ENCODE data around the gene SH3RF3. TPM values are rescaled to one million over a fixed set of nuclear protein-coding genes. Genes with fewer than 3 reads are reported as not detected.
A peak's percentile ranks its signal among the peaks of the same experiment; 100 is the strongest.

Gene SH3RF3
- total RNA-seq, 4 donors from 2014 or later = 2.4 to 5.5 (median 2.9) TPM

DNA sequence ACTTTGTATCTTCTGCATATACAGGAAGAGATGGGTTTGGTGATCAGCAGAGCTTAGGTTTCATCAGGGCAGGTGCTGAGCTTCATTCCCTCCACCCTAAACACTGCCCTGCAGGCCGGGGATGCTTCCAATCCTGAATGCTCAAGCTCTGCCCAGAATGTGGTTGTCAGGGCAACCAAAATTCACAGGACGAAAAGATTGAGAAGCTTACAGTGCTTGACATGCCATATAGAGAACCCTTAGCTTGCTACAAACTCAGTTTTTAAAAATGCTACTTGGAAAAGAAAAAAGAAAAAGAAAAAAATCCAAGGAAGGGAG lies 65.6 kb downstream of the SH3RF3 start:
- H3K4me1 ChIP-seq = peaks cover 9 to 30% (median 11%) of the 10 kb centered on the region in 3 donors
- WGBS, 2 donors = 60 to 80% methylated on average over 1 to 2 of the region's 2 CpGs
- H3K4me3 ChIP-seq = no peak overlapping the region
- H3K27me3 ChIP-seq = no peaks in the 10 kb centered on the region
- intact Hi-C loops (cut with DNase I) = no loop called here
- no peak overlapping the region for H3K27ac ChIP-seq
- H3K36me3 ChIP-seq = no peaks in the 10 kb centered on the region
- no peaks in the 10 kb centered on the region for H3K9me3 ChIP-seq
- TF ChIP-seq CTCF (IDR thresholded peaks at IDR 0.05) = no peak
- TF ChIP-seq POLR2A (IDR thresholded peaks at IDR 0.05) = no peak
- DNase-seq = no peak

GRCh38 chr2:109195193-109196045 lies 66.4 kb downstream of the SH3RF3 start:
- no peak for TF ChIP-seq CTCF (IDR thresholded peaks at IDR 0.05)
- TF ChIP-seq POLR2A (IDR thresholded peaks at IDR 0.05) = no peak
- no peaks in the 10 kb centered on the region for H3K27me3 ChIP-seq
- H3K36me3 ChIP-seq = no peaks in the 10 kb centered on the region
- WGBS, 2 donors = 41 to 50% methylated on average over 15 to 19 of the region's 19 CpGs
- H3K27ac ChIP-seq = peak overlapping the region in 1 of 4 donors; percentile 4
- no peak for DNase-seq
- H3K4me3 ChIP-seq = no peak overlapping the region
- peaks cover 9 to 30% (median 11%) of the 10 kb centered on the region in 3 donors for H3K4me1 ChIP-seq
- intact Hi-C loops (cut with DNase I) = no loop called here
- H3K9me3 ChIP-seq = no peaks in the 10 kb centered on the region

DNA sequence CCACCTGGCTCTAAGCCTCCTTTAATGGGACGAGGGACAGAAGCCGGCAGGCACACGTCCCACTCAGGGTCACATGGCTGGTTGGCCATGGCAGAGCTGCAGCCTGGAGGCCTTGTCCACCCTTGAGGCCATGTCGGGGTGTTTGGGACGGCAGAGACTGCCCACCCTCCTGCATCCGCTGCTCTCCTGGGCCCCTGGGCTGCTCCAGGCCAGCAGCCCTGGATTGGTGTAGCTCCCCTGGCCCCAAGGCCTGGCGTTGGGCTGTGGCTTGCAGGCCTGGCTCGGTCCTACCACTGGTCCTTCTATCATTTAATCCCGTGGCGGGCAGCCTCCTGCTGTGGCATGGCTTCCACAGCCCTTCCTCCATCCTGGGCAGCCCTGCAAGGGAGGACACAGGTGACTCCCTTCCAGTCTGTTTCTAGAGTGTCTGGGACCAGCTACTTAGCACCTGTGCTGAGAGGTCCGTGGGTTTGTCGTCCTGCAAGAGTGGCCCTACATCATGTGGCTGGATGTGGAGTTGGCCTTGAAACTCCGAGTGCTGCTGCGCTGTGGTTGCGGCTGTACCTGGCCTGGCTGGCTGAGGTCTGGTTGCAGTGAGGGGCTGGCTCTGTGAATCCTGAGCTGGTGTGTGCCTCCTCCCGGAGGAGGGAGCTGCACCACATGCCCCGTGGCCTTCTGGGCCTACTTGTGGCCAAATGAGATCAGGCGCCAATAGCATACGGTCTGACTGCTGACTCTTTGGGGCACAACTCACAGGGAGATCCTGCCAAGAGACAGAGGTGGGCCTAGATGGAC lies 67.3 kb downstream of the SH3RF3 start:
- no peak for DNase-seq
- intact Hi-C loops (cut with DNase I) = no loop called here
- H3K4me3 ChIP-seq = no peak overlapping the region
- H3K36me3 ChIP-seq = no peaks in the 10 kb centered on the region
- WGBS, 2 donors = 85 to 93% methylated on average over 5 to 14 of the region's 19 CpGs
- H3K27me3 ChIP-seq = no peaks in the 10 kb centered on the region
- TF ChIP-seq POLR2A (IDR thresholded peaks at IDR 0.05) (no peak), CTCF (IDR thresholded peaks at IDR 0.05) (no peak)
- no peak overlapping the region for H3K27ac ChIP-seq
- H3K4me1 ChIP-seq = peaks cover 9 to 30% (median 11%) of the 10 kb centered on the region in 3 donors
- H3K9me3 ChIP-seq = no peaks in the 10 kb centered on the region

GRCh38 chr2:109197491-109198418 lies 68.8 kb downstream of the SH3RF3 start:
- H3K36me3 ChIP-seq = no peaks in the 10 kb centered on the region
- no peaks in the 10 kb centered on the region for H3K27me3 ChIP-seq
- peaks cover 9 to 30% (median 11%) of the 10 kb centered on the region in 3 donors for H3K4me1 ChIP-seq
- no peak overlapping the region for H3K27ac ChIP-seq
- no peaks in the 10 kb centered on the region for H3K9me3 ChIP-seq
- no peak for DNase-seq
- 92 to 100% methylated on average over 1 to 3 of the region's 6 CpGs for WGBS, 2 donors
- intact Hi-C loops (cut with DNase I) = no loop called here
- no peak for TF ChIP-seq POLR2A (IDR thresholded peaks at IDR 0.05)
- no peak for TF ChIP-seq CTCF (IDR thresholded peaks at IDR 0.05)
- H3K4me3 ChIP-seq = no peak overlapping the region
